HCT116 (cell line): Measurements from ENCODE around the gene TM7SF2. TPM values are rescaled to one million over a fixed set of nuclear protein-coding genes. Genes with fewer than 3 reads are reported as not detected.

Experiments
- ATAC-seq: fragments of 200-7000 bp; cut with Tn5 transposase; 2 replicates; pipeline ENCODE4 v1.9.1; 2020; ENCODE audit warnings: mild to moderate bottlenecking, moderate library complexity
- BruUV-seq: library from RNA; stranded (reverse); fragments of 400-500 nt; replicated peaks from 2 replicates; lab custom pipeline; 2021; lab: Mats Ljungman, UMichigan
- CTCF ChIA-PET: fragments of 300-600 bp; sonication (Branson Sonifier 250); formaldehyde crosslinking; loops from one replicate; lab custom pipeline; 2021; ENCODE audit warnings: antibody characterized with exemption; lab: Charles Lee
- POLR2A ChIA-PET: fragments of 300-600, 350-600 bp; sonication (Branson Sonifier 250); formaldehyde crosslinking; loops from one replicate; lab custom pipeline; 2021; ENCODE audit warnings: antibody characterized with exemption; lab: Charles Lee
- RAD21 ChIA-PET, 2 experiments: fragments of 300-600 bp; sonication (Branson Sonifier 250); formaldehyde crosslinking; loops; one replicate each; lab custom pipeline; 2023; ENCODE audit warnings: low total read pairs in 2 of 2; ENCODE audit not compliant: uncharacterized antibody in 2 of 2, unreplicated experiment in 2 of 2, low non-redundant PET in 1 of 2; lab: Charles Lee
- DNase-seq: peaks from one replicate; pipeline ENCODE4 v3.0.0-alpha.2; 2010; ENCODE audit warnings: low read depth, low spot score
- H2AFZ ChIP-seq: fragments of 200-600 bp; shearing (Covaris generic), sonication (generic); 2 replicates; pipeline ENCODE4 v1.6.1; 2017; ENCODE audit warnings: low read depth, mixed run types, mixed read lengths, antibody characterized with exemption, low read length; ENCODE audit not compliant: poor library complexity, severe bottlenecking
- H3K27ac ChIP-seq: 2 replicates; pipeline ENCODE4 v1.5.1; 2012; ENCODE audit warnings: low read depth, low read length
- H3K27me3 ChIP-seq: fragments of 200-600 bp; sonication (generic); 2 replicates; pipeline ENCODE4 v1.6.1; 2016; ENCODE audit warnings: mixed run types, low read length, mixed read lengths; ENCODE audit not compliant: insufficient read depth
- H3K36me3 ChIP-seq, 2 experiments: fragments of 200-500 bp in 1 of 2; fragments of 200-600 bp in 1 of 2; sonication (Bioruptor generic) in 1 of 2; sonication (generic) in 1 of 2; 2 replicates each; pipeline versions ENCODE4 v1.5.1 to v1.6.1; 2014 to 2016; ENCODE audit warnings: low read length in 2 of 2, inconsistent platforms in 1 of 2, mixed read lengths in 1 of 2, mixed run types in 1 of 2; ENCODE audit not compliant: insufficient read depth in 2 of 2, control insufficient read depth in 1 of 2
- H3K4me1 ChIP-seq, 2 experiments: fragments of 200-600 bp in 1 of 2; sonication (generic) in 1 of 2; 2 replicates each; pipeline versions ENCODE4 v1.5.1 to v1.6.1; 2012 to 2017; ENCODE audit warnings: low read length in 2 of 2, inconsistent platforms in 1 of 2, mild to moderate bottlenecking in 1 of 2, mixed read lengths in 1 of 2, mixed run types in 1 of 2, moderate library complexity in 1 of 2; ENCODE audit not compliant: insufficient read depth in 2 of 2, control insufficient read depth in 1 of 2
- H3K4me2 ChIP-seq: fragments of 200-600 bp; sonication (generic); 2 replicates; pipeline ENCODE4 v1.6.1; 2017; ENCODE audit warnings: mixed run types, low read length, mixed read lengths
- H3K4me3 ChIP-seq, 2 experiments: fragments of 200-600 bp in 1 of 2; sonication (generic) in 1 of 2; replicated peaks in 1 of 2; 2 replicates each; pipeline ENCODE4 v1.5.1; 2011 to 2016; ENCODE audit warnings: low read length in 2 of 2, control low read depth in 1 of 2, low read depth in 1 of 2, mild to moderate bottlenecking in 1 of 2, mixed read lengths in 1 of 2, mixed run types in 1 of 2
- H3K79me2 ChIP-seq: fragments of 200-600 bp; sonication (generic); 2 replicates; pipeline ENCODE4 v1.6.1; 2017; ENCODE audit warnings: mild to moderate bottlenecking, mixed run types, low read length, moderate library complexity, mixed read lengths; ENCODE audit not compliant: insufficient read depth
- H3K9ac ChIP-seq: fragments of 200-600 bp; sonication (generic); 2 replicates; pipeline ENCODE4 v1.6.1; 2016; ENCODE audit warnings: low read length, mixed read lengths
- H3K9me2 ChIP-seq: fragments of 200-600 bp; sonication (generic), shearing (Covaris generic); 2 replicates; pipeline ENCODE4 v1.6.1; 2017; ENCODE audit warnings: mixed run types, mild to moderate bottlenecking, moderate library complexity; ENCODE audit not compliant: insufficient read depth
- H3K9me3 ChIP-seq, 2 experiments: fragments of 200-500 bp in 1 of 2; fragments of 200-600 bp in 1 of 2; sonication (Bioruptor generic) in 1 of 2; sonication (generic) in 1 of 2; 2 replicates each; pipeline ENCODE4 v1.6.1; 2014 to 2017; ENCODE audit warnings: low read length in 2 of 2, mixed read lengths in 2 of 2, inconsistent platforms in 1 of 2, low read depth in 1 of 2, mild to moderate bottlenecking in 1 of 2, mixed run types in 1 of 2, moderate library complexity in 1 of 2; ENCODE audit not compliant: control insufficient read depth in 1 of 2, insufficient read depth in 1 of 2
- H4K20me1 ChIP-seq: fragments of 200-600 bp; sonication (generic), shearing (Covaris generic); 2 replicates; pipeline ENCODE4 v1.6.1; 2017; ENCODE audit warnings: mixed run types, mild to moderate bottlenecking, moderate library complexity; ENCODE audit not compliant: insufficient read depth
- ELF1 ChIP-seq: IDR thresholded peaks from 2 replicates; pipeline ENCODE4 v1.6.1; 2012; ENCODE audit warnings: low read depth, borderline replicate concordance
- FOSL1 ChIP-seq: IDR thresholded peaks from 2 replicates; pipeline ENCODE4 v1.6.1; 2012; ENCODE audit warnings: low read depth
- POLR2A ChIP-seq: IDR thresholded peaks from 2 replicates; pipeline ENCODE4 v1.7.0; 2011; ENCODE audit warnings: borderline replicate concordance; ENCODE audit not compliant: insufficient read depth, insufficient read length; ENCODE audit errors: extremely low read depth
- SRF ChIP-seq: IDR thresholded peaks from 2 replicates; pipeline ENCODE4 v1.6.1; 2012; ENCODE audit warnings: low read depth
- YY1 ChIP-seq: IDR thresholded peaks from 2 replicates; pipeline ENCODE4 v1.6.1; 2011; ENCODE audit warnings: low read length, low read depth, moderate library complexity, mild to moderate bottlenecking; ENCODE audit not compliant: insufficient replicate concordance; ENCODE audit errors: extremely low read depth
- ZNF274 ChIP-seq: fragments of 200-500 bp; sonication (Bioruptor generic); IDR thresholded peaks from 2 replicates; pipeline ENCODE4 v1.6.1; 2014; ENCODE audit warnings: mild to moderate bottlenecking, low read depth, low read length, inconsistent platforms
- intact Hi-C: fragments of 100-400 bp; cut with micrococcal nuclease; formaldehyde crosslinking; loops from 2 replicates; pipeline ENCODE4 v1.10.0; 2022
- total RNA-seq: library from RNA; stranded (reverse); gene quantifications from one replicate; pipeline ENCODE4 v1.2.1, GENCODE V29; 2021; ENCODE audit not compliant: unreplicated experiment
- TF ChIP-seq, protein P1 (sequence below), 3 experiments: fragments of 200-600 bp in 1 of 3; sonication (generic) in 1 of 3; IDR thresholded peaks in 2 of 3; conservative IDR thresholded peaks in 1 of 3; 2 replicates each; pipeline ENCODE4 v1.5.1; 2012 to 2017; ENCODE audit warnings: low read depth in 2 of 3, low read length in 2 of 3, antibody characterized with exemption in 1 of 3, borderline replicate concordance in 1 of 3, control low read depth in 1 of 3, mild to moderate bottlenecking in 1 of 3, mixed read lengths in 1 of 3, mixed run types in 1 of 3, moderate library complexity in 1 of 3; ENCODE audit not compliant: insufficient read depth in 1 of 3
- TF ChIP-seq, protein P2 (sequence below): IDR thresholded peaks from 2 replicates; pipeline ENCODE4 v1.6.1; 2012
- TF ChIP-seq, protein P3 (sequence below): IDR thresholded peaks from 2 replicates; pipeline ENCODE4 v1.6.1; 2012; ENCODE audit warnings: low read depth

Gene TM7SF2
- total RNA-seq, 1 experiment from 2014 or later: 52.9 TPM

DNA sequence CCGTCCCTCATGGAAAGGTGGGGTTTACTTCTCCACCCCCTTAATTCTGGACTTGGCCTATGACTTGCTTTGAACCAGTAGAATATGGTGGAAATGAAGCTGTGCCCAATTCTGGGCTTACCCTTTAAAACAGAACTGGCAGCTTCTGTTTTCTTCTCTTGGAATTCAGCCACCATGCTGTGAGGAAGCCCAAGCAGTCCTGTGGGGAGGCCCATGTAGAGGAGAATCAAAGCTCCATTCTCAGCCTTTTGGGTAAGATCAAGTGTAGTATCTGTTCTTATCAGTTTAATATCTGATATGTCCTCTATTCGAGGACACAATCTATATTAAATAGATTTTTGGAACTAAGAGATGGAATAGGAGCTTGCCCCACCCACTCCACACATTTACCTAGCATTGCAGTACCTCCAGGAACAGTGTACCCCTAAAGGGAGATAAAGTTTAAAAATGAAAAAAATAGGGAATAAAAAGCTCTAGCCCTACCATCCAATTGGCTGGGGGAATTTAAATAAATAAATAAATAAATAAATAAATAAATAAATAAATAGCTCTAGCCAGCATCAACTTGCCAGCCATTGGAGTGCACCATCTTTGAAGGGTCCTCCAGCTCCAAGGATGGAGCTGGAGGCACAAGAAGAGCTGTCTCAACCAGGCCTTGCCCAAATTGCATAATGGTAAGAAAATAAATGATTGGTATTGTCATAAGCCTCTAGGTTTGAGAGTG, 35.8 kb downstream of the TM7SF2 start:
- BruUV-seq: no TSS peak
- no peaks in the 10 kb centered on the region for H3K9me2 ChIP-seq
- no peak overlapping the region for H3K27ac ChIP-seq
- peaks cover 15 to 23% of the 10 kb centered on the region in 2 experiments for H3K4me1 ChIP-seq
- ChIA-PET POLR2A (interaction anchor here (1.0 to 1.2 kb wide), 2 partner anchors 12 to 18 kb away, joined by 3 to 6 read pairs; no protein-coding TSS in a partner anchor), RAD21 (interaction anchor here in 1 of 2 experiments (0.6 kb wide), 1 partner anchor 26 kb away, joined by 5 read pairs; the partner anchor contains the start of gene FAU), CTCF (no interaction called here)
- TF ChIP-seq YY1 (peak; percentile 73), SRF (no peak), FOSL1 (no peak)
- TF ChIP-seq, protein P1, sequence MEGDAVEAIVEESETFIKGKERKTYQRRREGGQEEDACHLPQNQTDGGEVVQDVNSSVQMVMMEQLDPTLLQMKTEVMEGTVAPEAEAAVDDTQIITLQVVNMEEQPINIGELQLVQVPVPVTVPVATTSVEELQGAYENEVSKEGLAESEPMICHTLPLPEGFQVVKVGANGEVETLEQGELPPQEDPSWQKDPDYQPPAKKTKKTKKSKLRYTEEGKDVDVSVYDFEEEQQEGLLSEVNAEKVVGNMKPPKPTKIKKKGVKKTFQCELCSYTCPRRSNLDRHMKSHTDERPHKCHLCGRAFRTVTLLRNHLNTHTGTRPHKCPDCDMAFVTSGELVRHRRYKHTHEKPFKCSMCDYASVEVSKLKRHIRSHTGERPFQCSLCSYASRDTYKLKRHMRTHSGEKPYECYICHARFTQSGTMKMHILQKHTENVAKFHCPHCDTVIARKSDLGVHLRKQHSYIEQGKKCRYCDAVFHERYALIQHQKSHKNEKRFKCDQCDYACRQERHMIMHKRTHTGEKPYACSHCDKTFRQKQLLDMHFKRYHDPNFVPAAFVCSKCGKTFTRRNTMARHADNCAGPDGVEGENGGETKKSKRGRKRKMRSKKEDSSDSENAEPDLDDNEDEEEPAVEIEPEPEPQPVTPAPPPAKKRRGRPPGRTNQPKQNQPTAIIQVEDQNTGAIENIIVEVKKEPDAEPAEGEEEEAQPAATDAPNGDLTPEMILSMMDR (IDR thresholded peaks at IDR 0.05 in 2 of 3, conservative IDR thresholded peaks at IDR 0.05 in 1 of 3; ENCODE audit: borderline replicate concordance in 1 of 3, insufficient read depth in 1 of 3, low read depth in 2 of 3, low read length in 2 of 3): no peak
- H3K4me3 ChIP-seq: no peak overlapping the region
- intact Hi-C loops: no loop called here
- no peaks in the 10 kb centered on the region for H3K36me3 ChIP-seq
- ATAC-seq: no peak
- H3K4me2 ChIP-seq: no peak overlapping the region
- H2AFZ ChIP-seq: no peak overlapping the region
- H3K27me3 ChIP-seq: no peaks in the 10 kb centered on the region
- no peaks in the 10 kb centered on the region for H3K79me2 ChIP-seq
- no peaks in the 10 kb centered on the region for H4K20me1 ChIP-seq
- DNase-seq: no peak
- H3K9me3 ChIP-seq: peaks cover 0 to 7% of the 10 kb centered on the region in 2 experiments; a peak in 1 of 4 replicates
- no peak overlapping the region for H3K9ac ChIP-seq

DNA sequence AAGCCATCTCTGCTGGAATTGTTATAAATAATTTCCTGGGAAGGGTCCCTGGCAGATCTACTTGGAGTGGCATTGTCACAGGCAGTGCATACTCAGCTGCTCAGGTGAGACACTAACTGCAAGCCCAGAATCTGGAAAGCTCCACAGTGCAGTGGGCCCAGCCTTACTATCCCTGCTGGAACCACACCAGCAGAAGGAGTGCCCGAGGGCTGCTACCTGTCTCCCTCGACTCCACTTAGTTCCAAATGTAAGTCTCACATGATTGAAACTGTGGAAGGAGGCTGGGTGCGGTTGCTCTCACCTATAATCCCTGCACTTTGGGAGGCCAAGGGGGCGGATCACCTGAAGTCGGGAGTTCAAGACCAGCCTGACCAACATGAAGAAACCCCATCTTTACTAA, 37.0 kb downstream of the TM7SF2 start:
- ChIA-PET RAD21 (no interaction called here), CTCF (no interaction called here), POLR2A (interaction anchor here (0.6 kb wide), 1 partner anchor 358 kb away, joined by 3 read pairs; no protein-coding TSS in a partner anchor)
- H3K9ac ChIP-seq: no peak overlapping the region
- H3K4me1 ChIP-seq: peaks cover 15 to 29% of the 10 kb centered on the region in 2 experiments
- H3K79me2 ChIP-seq: no peaks in the 10 kb centered on the region
- H3K4me2 ChIP-seq: no peak overlapping the region
- DNase-seq (no peak), ATAC-seq (no peak)
- no peaks in the 10 kb centered on the region for H3K36me3 ChIP-seq
- H3K27me3 ChIP-seq: no peaks in the 10 kb centered on the region
- no peak overlapping the region for H3K27ac ChIP-seq
- H2AFZ ChIP-seq: no peak overlapping the region
- no peaks in the 10 kb centered on the region for H3K9me2 ChIP-seq
- TF ChIP-seq, protein P2, sequence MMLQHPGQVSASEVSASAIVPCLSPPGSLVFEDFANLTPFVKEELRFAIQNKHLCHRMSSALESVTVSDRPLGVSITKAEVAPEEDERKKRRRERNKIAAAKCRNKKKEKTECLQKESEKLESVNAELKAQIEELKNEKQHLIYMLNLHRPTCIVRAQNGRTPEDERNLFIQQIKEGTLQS: no peak
- TF ChIP-seq, protein P3, sequence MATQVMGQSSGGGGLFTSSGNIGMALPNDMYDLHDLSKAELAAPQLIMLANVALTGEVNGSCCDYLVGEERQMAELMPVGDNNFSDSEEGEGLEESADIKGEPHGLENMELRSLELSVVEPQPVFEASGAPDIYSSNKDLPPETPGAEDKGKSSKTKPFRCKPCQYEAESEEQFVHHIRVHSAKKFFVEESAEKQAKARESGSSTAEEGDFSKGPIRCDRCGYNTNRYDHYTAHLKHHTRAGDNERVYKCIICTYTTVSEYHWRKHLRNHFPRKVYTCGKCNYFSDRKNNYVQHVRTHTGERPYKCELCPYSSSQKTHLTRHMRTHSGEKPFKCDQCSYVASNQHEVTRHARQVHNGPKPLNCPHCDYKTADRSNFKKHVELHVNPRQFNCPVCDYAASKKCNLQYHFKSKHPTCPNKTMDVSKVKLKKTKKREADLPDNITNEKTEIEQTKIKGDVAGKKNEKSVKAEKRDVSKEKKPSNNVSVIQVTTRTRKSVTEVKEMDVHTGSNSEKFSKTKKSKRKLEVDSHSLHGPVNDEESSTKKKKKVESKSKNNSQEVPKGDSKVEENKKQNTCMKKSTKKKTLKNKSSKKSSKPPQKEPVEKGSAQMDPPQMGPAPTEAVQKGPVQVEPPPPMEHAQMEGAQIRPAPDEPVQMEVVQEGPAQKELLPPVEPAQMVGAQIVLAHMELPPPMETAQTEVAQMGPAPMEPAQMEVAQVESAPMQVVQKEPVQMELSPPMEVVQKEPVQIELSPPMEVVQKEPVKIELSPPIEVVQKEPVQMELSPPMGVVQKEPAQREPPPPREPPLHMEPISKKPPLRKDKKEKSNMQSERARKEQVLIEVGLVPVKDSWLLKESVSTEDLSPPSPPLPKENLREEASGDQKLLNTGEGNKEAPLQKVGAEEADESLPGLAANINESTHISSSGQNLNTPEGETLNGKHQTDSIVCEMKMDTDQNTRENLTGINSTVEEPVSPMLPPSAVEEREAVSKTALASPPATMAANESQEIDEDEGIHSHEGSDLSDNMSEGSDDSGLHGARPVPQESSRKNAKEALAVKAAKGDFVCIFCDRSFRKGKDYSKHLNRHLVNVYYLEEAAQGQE: no peak
- no peak for TF ChIP-seq ZNF274
- TF ChIP-seq POLR2A: no peak
- TF ChIP-seq ELF1: no peak
- TF ChIP-seq FOSL1: no peak
- BruUV-seq: no TSS peak
- peaks cover 0 to 7% of the 10 kb centered on the region in 2 experiments; a peak in 1 of 4 replicates for H3K9me3 ChIP-seq
- H4K20me1 ChIP-seq: no peaks in the 10 kb centered on the region
- no peak overlapping the region for H3K4me3 ChIP-seq
- intact Hi-C loops: no loop called here
